HEK293 (cell line): ENCODE results near the gene CHST7.

ENCODE experiments used
- CTCF ChIA-PET: fragments of 350-600 bp; formaldehyde crosslinking; extraction: SDS; loops from one replicate; lab custom pipeline; 2021; ENCODE audit warnings: antibody characterized with exemption; lab: Yijun Ruan, JAX
- POLR2A ChIA-PET: fragments of 300-600 bp; formaldehyde crosslinking; extraction: SDS; loops from one replicate; lab custom pipeline; 2020; ENCODE audit warnings: antibody characterized with exemption, inconsistent platforms; lab: Yijun Ruan, JAX
- H3K27ac ChIP-seq: fragments of 200-500 bp; sonication (Bioruptor generic); 2 replicates; pipeline ENCODE4 v1.5.1; 2014; ENCODE audit warnings: low read depth, low read length, control low read depth, inconsistent platforms; ENCODE audit errors: extremely low read depth
- H3K36me3 ChIP-seq, 2 experiments: fragments of 200-500 bp in 1 of 2; sonication (Bioruptor generic) in 1 of 2; 1 replicate in 1 of 2; 2 replicates in 1 of 2; pipeline ENCODE4 v1.5.1; 2014 to 2017; ENCODE audit warnings: inconsistent platforms in 2 of 2, low read length in 2 of 2; ENCODE audit not compliant: control insufficient read depth in 2 of 2, insufficient read depth in 1 of 2
- H3K4me1 ChIP-seq: fragments of 200-500 bp; sonication (Bioruptor generic); 2 replicates; pipeline ENCODE4 v1.5.1; 2014; ENCODE audit warnings: mild to moderate bottlenecking, low read length, inconsistent platforms; ENCODE audit not compliant: control insufficient read depth, insufficient read depth
- H3K4me3 ChIP-seq: 2 replicates; pipeline ENCODE4 v1.5.1; 2011; ENCODE audit warnings: low read depth, mild to moderate bottlenecking, control low read depth, low read length, moderate library complexity
- H3K9me3 ChIP-seq: fragments of 200-500 bp; sonication (Bioruptor generic); 2 replicates; pipeline ENCODE4 v1.5.1; 2014; ENCODE audit warnings: low read depth, low read length, inconsistent platforms; ENCODE audit not compliant: control insufficient read depth, insufficient read depth
- BCL11B ChIP-seq: fragments of 450-650 bp; formaldehyde crosslinking; IDR thresholded peaks from 2 replicates; pipeline ENCODE4 v1.5.1; 2016; ENCODE audit warnings: low read depth, missing biosample characterization, missing genetic modification characterization
- FEZF1 ChIP-seq: fragments of 450-650 bp; formaldehyde crosslinking; IDR thresholded peaks from 2 replicates; pipeline ENCODE4 v1.5.1; 2016; ENCODE audit warnings: missing biosample characterization, missing genetic modification characterization
- GLI4 ChIP-seq: fragments of 450-650 bp; formaldehyde crosslinking; IDR thresholded peaks from 2 replicates; pipeline ENCODE4 v1.5.1; 2016; ENCODE audit warnings: missing biosample characterization, missing genetic modification characterization
- KLF1 ChIP-seq: fragments of 450-650 bp; formaldehyde crosslinking; IDR thresholded peaks from 2 replicates; pipeline ENCODE4 v1.5.1; 2016; ENCODE audit warnings: missing biosample characterization, missing genetic modification characterization
- SP3 ChIP-seq: fragments of 450-650 bp; formaldehyde crosslinking; IDR thresholded peaks from 2 replicates; pipeline ENCODE4 v1.5.1; 2016; ENCODE audit warnings: missing biosample characterization, missing genetic modification characterization
- TCF7L2 ChIP-seq: IDR thresholded peaks from 2 replicates; pipeline ENCODE4 v1.6.1; 2011; ENCODE audit warnings: low read depth, mild to moderate bottlenecking, inconsistent platforms, low read length, moderate library complexity, borderline replicate concordance
- ZNF155 ChIP-seq: fragments of 450-650 bp; formaldehyde crosslinking; IDR thresholded peaks from 2 replicates; pipeline ENCODE4 v1.5.1; 2016; ENCODE audit warnings: missing biosample characterization, missing genetic modification characterization
- ZNF2 ChIP-seq: fragments of 450-650 bp; formaldehyde crosslinking; IDR thresholded peaks from 2 replicates; pipeline ENCODE4 v1.5.1; 2016; ENCODE audit warnings: missing biosample characterization, missing genetic modification characterization
- ZNF366 ChIP-seq: fragments of 450-650 bp; formaldehyde crosslinking; conservative IDR thresholded peaks from 2 replicates; pipeline ENCODE4 v1.5.1; 2016; ENCODE audit warnings: missing biosample characterization, missing genetic modification characterization
- ZNF596 ChIP-seq: fragments of 450-650 bp; IDR thresholded peaks from 2 replicates; pipeline ENCODE4 v1.5.0; 2018; ENCODE audit warnings: missing biosample characterization, mild to moderate bottlenecking, missing genetic modification characterization, moderate library complexity
- ZNF600 ChIP-seq: fragments of 450-650 bp; formaldehyde crosslinking; IDR thresholded peaks from 2 replicates; pipeline ENCODE4 v1.5.1; 2016; ENCODE audit warnings: missing biosample characterization, missing genetic modification characterization
- ZNF654 ChIP-seq: fragments of 450-650 bp; formaldehyde crosslinking; IDR thresholded peaks from 2 replicates; pipeline ENCODE4 v1.5.1; 2016; ENCODE audit warnings: low read depth, missing biosample characterization, missing genetic modification characterization
- TF ChIP-seq, protein P1 (sequence below): fragments of 450-650 bp; formaldehyde crosslinking; IDR thresholded peaks from 2 replicates; pipeline ENCODE4; 2016; ENCODE audit warnings: missing biosample characterization, missing genetic modification characterization
- TF ChIP-seq, protein P2 (sequence below): fragments of 450-650 bp; formaldehyde crosslinking; conservative IDR thresholded peaks from 2 replicates; pipeline ENCODE4 v1.5.1; 2016; ENCODE audit warnings: low read depth, missing biosample characterization, missing genetic modification characterization
- TF ChIP-seq, protein P3 (sequence below): fragments of 450-650 bp; formaldehyde crosslinking; IDR thresholded peaks from 2 replicates; pipeline ENCODE4 v1.5.1; 2016; ENCODE audit warnings: missing biosample characterization, missing genetic modification characterization
- TF ChIP-seq, protein P4 (sequence below): fragments of 450-650 bp; formaldehyde crosslinking; IDR thresholded peaks from 2 replicates; pipeline ENCODE4 v1.5.1; 2017; ENCODE audit warnings: missing biosample characterization, missing genetic modification characterization
- TF ChIP-seq, protein P5 (sequence below): fragments of 450-650 bp; formaldehyde crosslinking; IDR thresholded peaks from 2 replicates; pipeline ENCODE4 v1.5.1; 2016; ENCODE audit warnings: missing biosample characterization, missing genetic modification characterization

The CHST7 gene

DNA sequence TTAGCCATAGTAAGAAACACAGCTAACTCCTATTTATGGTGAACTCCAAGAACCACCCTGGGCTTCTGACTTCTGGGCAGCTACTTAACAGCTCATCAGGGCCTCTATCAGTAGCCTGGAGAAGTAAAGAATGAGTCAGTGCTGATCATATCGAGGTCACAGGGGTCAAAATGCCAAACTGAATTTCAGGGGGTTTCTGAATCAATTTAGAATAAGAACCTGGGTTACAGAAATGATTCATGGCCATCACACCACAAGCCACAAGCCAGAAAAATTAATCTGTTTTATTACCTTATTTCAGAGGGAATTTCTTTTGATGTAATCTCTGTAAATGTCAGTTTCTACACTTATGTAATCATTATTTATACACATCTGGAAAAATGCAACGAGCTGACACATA is 64.4 kb downstream of the CHST7 start:
- H3K4me3 ChIP-seq: no peak overlapping the region
- POLR2A ChIA-PET: no interaction called here
- TF ChIP-seq, protein P1, sequence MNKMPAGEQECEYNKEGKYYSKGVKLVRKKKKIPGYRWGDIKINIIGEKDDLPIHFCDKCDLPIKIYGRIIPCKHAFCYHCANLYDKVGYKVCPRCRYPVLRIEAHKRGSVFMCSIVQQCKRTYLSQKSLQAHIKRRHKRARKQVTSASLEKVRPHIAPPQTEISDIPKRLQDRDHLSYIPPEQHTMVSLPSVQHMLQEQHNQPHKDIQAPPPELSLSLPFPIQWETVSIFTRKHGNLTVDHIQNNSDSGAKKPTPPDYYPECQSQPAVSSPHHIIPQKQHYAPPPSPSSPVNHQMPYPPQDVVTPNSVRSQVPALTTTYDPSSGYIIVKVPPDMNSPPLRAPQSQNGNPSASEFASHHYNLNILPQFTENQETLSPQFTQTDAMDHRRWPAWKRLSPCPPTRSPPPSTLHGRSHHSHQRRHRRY (tag by site-specific recombination): no peak
- TF ChIP-seq ZNF155 (tag by site-specific recombination): no peak
- TF ChIP-seq, all 188 proteins: peak for 0
- H3K36me3 ChIP-seq: no peaks in the 10 kb centered on the region
- CTCF ChIA-PET: interaction anchor here (0.5 to 1.4 kb wide), 3 partner anchors 10 to 267 kb away, joined by 3 read pairs; no protein-coding TSS in a partner anchor
- no peaks in the 10 kb centered on the region for H3K9me3 ChIP-seq
- no peak overlapping the region for H3K27ac ChIP-seq
- H3K4me1 ChIP-seq: no peaks in the 10 kb centered on the region

DNA sequence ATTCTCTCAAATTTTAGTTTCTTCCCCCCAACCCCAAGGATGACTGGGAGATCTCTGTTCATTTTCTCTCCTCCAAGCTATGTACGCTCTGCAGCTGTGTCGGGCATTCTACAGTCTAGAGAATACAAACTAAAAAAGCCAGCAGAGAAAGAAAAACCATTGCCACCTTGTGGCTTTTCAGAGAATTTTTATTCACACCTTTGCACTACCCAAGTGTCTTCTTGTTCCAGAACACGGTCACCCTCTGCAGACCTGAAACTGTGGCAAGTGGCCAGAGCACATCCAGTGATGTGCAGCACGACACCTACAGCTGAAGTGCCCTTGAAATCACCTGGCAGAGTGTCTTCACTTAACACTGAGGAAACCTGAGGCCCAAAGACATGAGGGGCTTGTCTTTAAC is 68.6 kb downstream of the CHST7 start:
- no peaks in the 10 kb centered on the region for H3K4me1 ChIP-seq
- H3K4me3 ChIP-seq: no peak overlapping the region
- no peaks in the 10 kb centered on the region for H3K9me3 ChIP-seq
- CTCF ChIA-PET: interaction anchor here (0.6 to 1.6 kb wide), 5 partner anchors 13 to 154 kb away, joined by 3 to 7 read pairs (median 4); no protein-coding TSS in a partner anchor
- H3K36me3 ChIP-seq: peaks cover 0 to 11% of the 10 kb centered on the region in 2 experiments; a peak in 1 of 3 replicates
- TF ChIP-seq ZNF654 (tag by site-specific recombination): peak; percentile 47
- TF ChIP-seq KLF1: no peak
- peak; percentile 35; the same call in 1 of the 2 replicates for TF ChIP-seq ZNF600 (tag by site-specific recombination)
- TF ChIP-seq, protein P2, sequence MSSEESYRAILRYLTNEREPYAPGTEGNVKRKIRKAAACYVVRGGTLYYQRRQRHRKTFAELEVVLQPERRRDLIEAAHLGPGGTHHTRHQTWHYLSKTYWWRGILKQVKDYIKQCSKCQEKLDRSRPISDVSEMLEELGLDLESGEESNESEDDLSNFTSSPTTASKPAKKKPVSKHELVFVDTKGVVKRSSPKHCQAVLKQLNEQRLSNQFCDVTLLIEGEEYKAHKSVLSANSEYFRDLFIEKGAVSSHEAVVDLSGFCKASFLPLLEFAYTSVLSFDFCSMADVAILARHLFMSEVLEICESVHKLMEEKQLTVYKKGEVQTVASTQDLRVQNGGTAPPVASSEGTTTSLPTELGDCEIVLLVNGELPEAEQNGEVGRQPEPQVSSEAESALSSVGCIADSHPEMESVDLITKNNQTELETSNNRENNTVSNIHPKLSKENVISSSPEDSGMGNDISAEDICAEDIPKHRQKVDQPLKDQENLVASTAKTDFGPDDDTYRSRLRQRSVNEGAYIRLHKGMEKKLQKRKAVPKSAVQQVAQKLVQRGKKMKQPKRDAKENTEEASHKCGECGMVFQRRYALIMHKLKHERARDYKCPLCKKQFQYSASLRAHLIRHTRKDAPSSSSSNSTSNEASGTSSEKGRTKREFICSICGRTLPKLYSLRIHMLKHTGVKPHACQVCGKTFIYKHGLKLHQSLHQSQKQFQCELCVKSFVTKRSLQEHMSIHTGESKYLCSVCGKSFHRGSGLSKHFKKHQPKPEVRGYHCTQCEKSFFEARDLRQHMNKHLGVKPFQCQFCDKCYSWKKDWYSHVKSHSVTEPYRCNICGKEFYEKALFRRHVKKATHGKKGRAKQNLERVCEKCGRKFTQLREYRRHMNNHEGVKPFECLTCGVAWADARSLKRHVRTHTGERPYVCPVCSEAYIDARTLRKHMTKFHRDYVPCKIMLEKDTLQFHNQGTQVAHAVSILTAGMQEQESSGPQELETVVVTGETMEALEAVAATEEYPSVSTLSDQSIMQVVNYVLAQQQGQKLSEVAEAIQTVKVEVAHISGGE (tag by site-specific recombination): no peak
- TF ChIP-seq, protein P3, sequence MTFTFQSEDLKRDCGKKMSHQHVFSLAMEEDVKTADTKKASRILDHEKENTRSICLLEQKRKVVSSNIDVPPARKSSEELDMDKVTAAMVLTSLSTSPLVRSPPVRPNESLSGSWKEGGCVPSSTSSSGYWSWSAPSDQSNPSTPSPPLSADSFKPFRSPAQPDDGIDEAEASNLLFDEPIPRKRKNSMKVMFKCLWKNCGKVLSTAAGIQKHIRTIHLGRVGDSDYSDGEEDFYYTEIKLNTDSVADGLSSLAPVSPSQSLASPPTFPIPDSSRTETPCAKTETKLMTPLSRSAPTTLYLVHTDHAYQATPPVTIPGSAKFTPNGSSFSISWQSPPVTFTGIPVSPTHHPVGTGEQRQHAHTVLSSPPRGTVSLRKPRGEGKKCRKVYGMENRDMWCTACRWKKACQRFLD: no peak
- TF ChIP-seq ZNF366 (tag by site-specific recombination): no peak
- no peak for TF ChIP-seq SP3 (tag by site-specific recombination)
- no peak for TF ChIP-seq BCL11B (tag by site-specific recombination)
- no peak for TF ChIP-seq FEZF1 (tag by site-specific recombination)
- no peak for TF ChIP-seq GLI4 (tag by site-specific recombination)
- POLR2A ChIA-PET: no interaction called here
- H3K27ac ChIP-seq: no peak overlapping the region

DNA sequence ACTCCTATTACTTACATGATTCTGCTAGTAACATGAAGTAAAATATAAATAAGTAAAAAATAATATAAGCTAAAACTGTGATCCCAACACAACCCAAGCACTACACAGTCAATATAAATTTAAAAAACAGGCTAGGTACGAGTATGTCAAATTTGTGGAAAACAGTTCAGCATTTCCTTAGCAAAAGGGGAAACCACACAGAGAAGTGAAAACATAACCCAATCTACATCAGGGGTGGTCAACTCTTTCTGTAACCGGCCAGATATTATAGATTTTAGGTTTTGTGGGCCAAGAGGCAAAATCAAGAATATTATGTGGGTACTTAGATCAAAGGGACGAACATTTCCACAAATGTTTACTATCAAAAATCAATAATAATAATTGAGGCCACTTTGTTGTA is 70.1 kb downstream of the CHST7 start:
- CTCF ChIA-PET: interaction anchor here (1.1 to 1.3 kb wide), 2 partner anchors 23 to 89 kb away, joined by 3 read pairs; no protein-coding TSS in a partner anchor
- H3K36me3 ChIP-seq: peaks cover 0 to 18% of the 10 kb centered on the region in 2 experiments; a peak in 1 of 3 replicates
- no peak overlapping the region for H3K27ac ChIP-seq
- no peak overlapping the region for H3K4me3 ChIP-seq
- H3K4me1 ChIP-seq: no peaks in the 10 kb centered on the region
- H3K9me3 ChIP-seq: no peaks in the 10 kb centered on the region
- POLR2A ChIA-PET: no interaction called here
- TF ChIP-seq ZNF2 (tag by site-specific recombination) (no peak), TCF7L2 (no peak), SP3 (tag by site-specific recombination) (no peak), ZNF596 (tag by site-specific recombination) (no peak)
- TF ChIP-seq, protein P4, sequence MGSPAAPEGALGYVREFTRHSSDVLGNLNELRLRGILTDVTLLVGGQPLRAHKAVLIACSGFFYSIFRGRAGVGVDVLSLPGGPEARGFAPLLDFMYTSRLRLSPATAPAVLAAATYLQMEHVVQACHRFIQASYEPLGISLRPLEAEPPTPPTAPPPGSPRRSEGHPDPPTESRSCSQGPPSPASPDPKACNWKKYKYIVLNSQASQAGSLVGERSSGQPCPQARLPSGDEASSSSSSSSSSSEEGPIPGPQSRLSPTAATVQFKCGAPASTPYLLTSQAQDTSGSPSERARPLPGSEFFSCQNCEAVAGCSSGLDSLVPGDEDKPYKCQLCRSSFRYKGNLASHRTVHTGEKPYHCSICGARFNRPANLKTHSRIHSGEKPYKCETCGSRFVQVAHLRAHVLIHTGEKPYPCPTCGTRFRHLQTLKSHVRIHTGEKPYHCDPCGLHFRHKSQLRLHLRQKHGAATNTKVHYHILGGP (tag by site-specific recombination): no peak
- TF ChIP-seq, protein P3: no peak
- TF ChIP-seq, protein P5, sequence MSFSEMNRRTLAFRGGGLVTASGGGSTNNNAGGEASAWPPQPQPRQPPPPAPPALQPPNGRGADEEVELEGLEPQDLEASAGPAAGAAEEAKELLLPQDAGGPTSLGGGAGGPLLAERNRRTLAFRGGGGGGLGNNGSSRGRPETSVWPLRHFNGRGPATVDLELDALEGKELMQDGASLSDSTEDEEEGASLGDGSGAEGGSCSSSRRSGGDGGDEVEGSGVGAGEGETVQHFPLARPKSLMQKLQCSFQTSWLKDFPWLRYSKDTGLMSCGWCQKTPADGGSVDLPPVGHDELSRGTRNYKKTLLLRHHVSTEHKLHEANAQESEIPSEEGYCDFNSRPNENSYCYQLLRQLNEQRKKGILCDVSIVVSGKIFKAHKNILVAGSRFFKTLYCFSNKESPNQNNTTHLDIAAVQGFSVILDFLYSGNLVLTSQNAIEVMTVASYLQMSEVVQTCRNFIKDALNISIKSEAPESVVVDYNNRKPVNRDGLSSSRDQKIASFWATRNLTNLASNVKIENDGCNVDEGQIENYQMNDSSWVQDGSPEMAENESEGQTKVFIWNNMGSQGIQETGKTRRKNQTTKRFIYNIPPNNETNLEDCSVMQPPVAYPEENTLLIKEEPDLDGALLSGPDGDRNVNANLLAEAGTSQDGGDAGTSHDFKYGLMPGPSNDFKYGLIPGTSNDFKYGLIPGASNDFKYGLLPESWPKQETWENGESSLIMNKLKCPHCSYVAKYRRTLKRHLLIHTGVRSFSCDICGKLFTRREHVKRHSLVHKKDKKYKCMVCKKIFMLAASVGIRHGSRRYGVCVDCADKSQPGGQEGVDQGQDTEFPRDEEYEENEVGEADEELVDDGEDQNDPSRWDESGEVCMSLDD (tag by site-specific recombination): no peak
